Activated naive CD4-positive, alpha-beta T cell treated with anti-CD3 and anti-CD28 coated beads, Interleukin-2, amount 10 ng/mL, durations not matched to agents 7 days and 5 days (primary cell): Measurements from ENCODE around the gene TSTD1.
A peak's percentile ranks its signal among the peaks of the same experiment; 100 is the strongest.
"Not testable (repeated sequence)": the region's sequence is repeated elsewhere in the genome, so short reads cannot be mapped to it uniquely, and the experiment has no call there.

Source experiments
- CTCF ChIA-PET: fragments of 350-600 bp; sonication (Branson Sonifier 250); formaldehyde crosslinking; loops from one replicate; lab custom pipeline; 2021; ENCODE audit warnings: antibody characterized with exemption; lab: Charles Lee
- DNase-seq: peaks from one replicate; pipeline ENCODE4 v3.0.0-alpha.2; 2020
- H3K27ac Mint-ChIP-seq: one replicate; pipeline ENCODE4 v1.8.0; 2021; ENCODE audit warnings: mild to moderate bottlenecking, moderate library complexity, mixed read lengths
- H3K27me3 Mint-ChIP-seq: one replicate; pipeline ENCODE4 v1.8.0; 2021; ENCODE audit warnings: mild to moderate bottlenecking, mixed read lengths
- H3K36me3 Mint-ChIP-seq: one replicate; pipeline ENCODE4 v1.8.0; 2021; ENCODE audit warnings: mixed read lengths
- H3K4me1 Mint-ChIP-seq: one replicate; pipeline ENCODE4 v1.8.0; 2021; ENCODE audit warnings: mixed read lengths
- H3K4me3 Mint-ChIP-seq: one replicate; pipeline ENCODE4 v1.8.0; 2021; ENCODE audit warnings: mild to moderate bottlenecking, moderate library complexity, mixed read lengths
- H3K9me3 Mint-ChIP-seq: one replicate; pipeline ENCODE4 v1.8.0; 2021; ENCODE audit warnings: mixed read lengths

TSTD1 gene

DNA sequence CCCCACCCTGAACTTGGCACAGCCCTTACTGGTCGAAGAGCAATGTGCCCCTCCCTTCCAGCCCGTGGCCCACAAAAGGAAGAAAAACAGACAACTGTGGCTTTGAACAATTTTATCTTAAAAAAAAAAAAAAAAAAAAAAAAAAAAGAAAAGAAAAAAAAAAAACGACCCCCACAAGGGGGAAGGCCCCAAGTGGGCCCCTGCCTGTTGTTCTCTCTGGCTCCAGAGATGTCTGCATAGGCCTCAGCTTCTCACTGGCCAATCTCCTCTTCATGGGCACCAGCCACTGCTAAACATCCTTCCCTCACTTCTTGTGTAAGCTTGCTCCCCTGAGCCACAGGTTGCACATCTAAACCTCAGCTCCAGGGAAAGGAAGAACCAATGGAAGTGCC is 386 bp upstream of the TSTD1 start:
- no peak for DNase-seq
- H3K4me3 Mint-ChIP-seq: peak overlapping the region; percentile 92
- peaks cover 43% of the 10 kb centered on the region for H3K36me3 Mint-ChIP-seq
- no peaks in the 10 kb centered on the region for H3K27me3 Mint-ChIP-seq
- peak overlapping the region; percentile 95 for H3K27ac Mint-ChIP-seq
- CTCF ChIA-PET: interaction anchor here (1.5 to 6.1 kb wide), 4 partner anchors 29 to 57 kb away, joined by 3 to 65 read pairs (median 21); partner anchors contain the start of genes ARHGAP30 and KLHDC9
- H3K4me1 Mint-ChIP-seq: peaks cover 48% of the 10 kb centered on the region
- no peaks in the 10 kb centered on the region for H3K9me3 Mint-ChIP-seq

DNA sequence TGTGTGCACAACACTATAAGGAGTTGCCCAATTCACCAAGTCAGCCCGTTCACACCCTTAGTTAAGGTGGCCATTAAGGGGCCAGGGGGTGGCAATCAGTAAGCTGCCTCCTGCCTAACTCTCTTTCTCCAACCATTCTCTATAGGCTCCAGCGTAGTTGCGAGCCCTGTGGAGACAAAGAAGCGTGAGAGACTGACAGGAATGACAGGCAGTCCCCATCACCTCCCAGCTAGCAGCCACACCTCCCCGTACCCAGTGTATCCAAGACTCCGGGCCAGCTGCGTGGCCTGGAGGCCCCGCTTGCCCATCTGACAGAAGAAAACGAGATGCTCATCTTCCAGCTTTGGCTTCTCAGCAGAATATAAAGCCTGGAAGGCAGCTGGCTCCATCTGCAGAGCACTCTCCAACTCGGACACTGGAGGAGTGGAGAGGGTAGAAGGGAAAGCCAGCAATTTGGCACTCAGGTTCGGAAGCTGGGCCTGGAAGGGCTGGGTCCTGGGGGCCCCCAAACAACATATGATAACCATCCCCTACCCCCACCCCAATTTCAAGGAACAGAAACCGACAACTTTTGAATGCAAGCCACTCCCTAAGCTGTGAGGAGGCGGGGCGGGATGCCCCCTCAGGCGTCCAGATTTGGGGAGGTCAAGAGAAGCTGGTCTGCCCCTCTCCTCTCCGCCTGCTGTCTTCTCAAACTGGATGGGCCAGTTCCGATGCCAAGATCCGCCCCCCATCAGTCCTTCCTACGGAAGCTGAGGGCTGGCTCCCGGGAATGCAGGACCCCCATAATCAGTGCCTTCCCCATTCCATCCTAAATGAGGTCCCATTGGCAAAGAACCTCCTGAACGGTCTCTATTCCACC is 872 bp downstream of the TSTD1 start:
- Mint-ChIP-seq H3K27me3 (no peaks in the 10 kb centered on the region), H3K4me1 (peaks cover 45% of the 10 kb centered on the region)
- no peak for DNase-seq

DNA sequence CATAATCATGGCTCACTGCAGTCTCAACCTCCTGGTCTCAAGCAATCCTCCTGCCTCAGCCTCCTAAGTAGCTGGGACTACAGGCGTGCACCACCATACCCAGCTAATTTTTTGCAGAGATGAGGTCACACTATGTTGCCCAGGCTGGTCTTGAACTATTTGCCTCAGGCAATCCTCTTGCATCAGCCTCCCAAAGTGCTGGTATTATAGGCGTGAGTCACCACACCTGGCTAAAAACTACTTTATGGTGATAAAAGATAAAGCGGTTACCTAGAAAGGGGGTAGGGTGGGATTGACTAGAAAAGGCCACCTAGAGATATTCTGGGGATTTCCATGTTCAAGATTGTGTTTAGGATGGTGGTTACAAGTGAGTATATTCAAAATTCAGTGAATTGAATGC is 5.0 kb downstream of the TSTD1 start:
- Mint-ChIP-seq H3K36me3 (peaks cover 3% of the 10 kb centered on the region), H3K9me3 (no peaks in the 10 kb centered on the region), H3K4me1 (peaks cover 29% of the 10 kb centered on the region), H3K4me3 (no peak overlapping the region), H3K27me3 (no peaks in the 10 kb centered on the region), H3K27ac (no peak overlapping the region)
- CTCF ChIA-PET: interaction anchor here (0.9 to 2.2 kb wide), 3 partner anchors 8 to 107 kb away, joined by 4 to 7 read pairs (median 4); no protein-coding TSS in a partner anchor
- no peak for DNase-seq

More for the DNA sequence above, 872 bp downstream of the TSTD1 start:
- H3K27ac Mint-ChIP-seq: no peak overlapping the region
- CTCF ChIA-PET: interaction anchor here (1.5 to 6.1 kb wide), 4 partner anchors 16 to 59 kb away, joined by 3 to 65 read pairs (median 20); partner anchors contain the start of gene KLHDC9
- H3K4me3 Mint-ChIP-seq: peak overlapping the region; percentile 92
- H3K36me3 Mint-ChIP-seq: peaks cover 38% of the 10 kb centered on the region
- H3K9me3 Mint-ChIP-seq: no peaks in the 10 kb centered on the region

DNA sequence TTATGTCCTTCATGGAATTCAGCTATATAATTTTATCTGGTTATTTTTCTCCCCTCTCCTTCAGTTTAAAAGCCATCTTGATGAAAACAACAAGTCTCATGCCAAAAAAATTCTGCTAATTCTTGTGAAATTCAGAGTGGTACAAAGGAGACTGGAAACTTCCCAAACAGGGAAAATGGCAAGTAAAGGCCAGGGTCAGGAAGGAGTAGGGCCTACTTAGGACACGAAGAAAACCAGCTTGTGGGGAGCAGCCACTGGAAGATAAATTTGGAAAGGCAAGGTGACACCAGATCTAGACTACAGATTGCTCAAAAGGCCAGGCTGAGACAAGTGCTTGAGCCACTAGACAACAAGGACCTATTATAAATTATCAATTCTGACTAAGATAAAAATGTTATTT is 6.4 kb downstream of the TSTD1 start:
- DNase-seq: no peak
- H3K4me1 Mint-ChIP-seq: peaks cover 19% of the 10 kb centered on the region
- CTCF ChIA-PET: interaction anchor here (1.1 to 1.7 kb wide), 2 partner anchors 65 to 108 kb away, joined by 4 read pairs; no protein-coding TSS in a partner anchor
- no peaks in the 10 kb centered on the region for H3K9me3 Mint-ChIP-seq
- peaks cover 1% of the 10 kb centered on the region for H3K36me3 Mint-ChIP-seq
- H3K27me3 Mint-ChIP-seq: no peaks in the 10 kb centered on the region
- H3K4me3 Mint-ChIP-seq: no peak overlapping the region
- no peak overlapping the region for H3K27ac Mint-ChIP-seq

DNA sequence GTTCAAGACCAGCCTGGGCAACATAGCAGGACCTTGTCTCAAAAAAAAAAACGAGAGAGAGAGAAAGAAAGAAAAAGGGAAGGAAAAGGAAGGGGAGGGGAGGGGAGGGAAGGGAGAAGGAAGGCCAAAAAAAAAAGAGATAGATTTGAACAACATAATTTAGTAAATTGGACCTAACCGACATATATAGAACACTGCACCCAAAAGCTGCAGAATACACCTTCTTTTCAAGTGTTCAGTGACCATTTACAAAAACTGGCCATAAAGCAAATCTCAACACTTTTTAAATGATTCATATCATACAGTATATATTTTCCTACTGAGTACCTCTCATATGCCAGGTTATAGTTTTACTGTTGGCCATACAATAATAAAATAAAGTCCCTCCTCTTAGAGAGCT is 6.9 kb downstream of the TSTD1 start:
- H3K9me3 Mint-ChIP-seq: peaks cover 1% of the 10 kb centered on the region
- no peaks in the 10 kb centered on the region for H3K27me3 Mint-ChIP-seq
- peaks cover 1% of the 10 kb centered on the region for H3K36me3 Mint-ChIP-seq
- CTCF ChIA-PET: interaction anchor here (1.1 to 1.7 kb wide), 2 partner anchors 65 to 109 kb away, joined by 4 read pairs; no protein-coding TSS in a partner anchor
- no peak overlapping the region for H3K27ac Mint-ChIP-seq
- H3K4me3 Mint-ChIP-seq: no peak overlapping the region
- peaks cover 17% of the 10 kb centered on the region for H3K4me1 Mint-ChIP-seq
- no peak for DNase-seq

DNA sequence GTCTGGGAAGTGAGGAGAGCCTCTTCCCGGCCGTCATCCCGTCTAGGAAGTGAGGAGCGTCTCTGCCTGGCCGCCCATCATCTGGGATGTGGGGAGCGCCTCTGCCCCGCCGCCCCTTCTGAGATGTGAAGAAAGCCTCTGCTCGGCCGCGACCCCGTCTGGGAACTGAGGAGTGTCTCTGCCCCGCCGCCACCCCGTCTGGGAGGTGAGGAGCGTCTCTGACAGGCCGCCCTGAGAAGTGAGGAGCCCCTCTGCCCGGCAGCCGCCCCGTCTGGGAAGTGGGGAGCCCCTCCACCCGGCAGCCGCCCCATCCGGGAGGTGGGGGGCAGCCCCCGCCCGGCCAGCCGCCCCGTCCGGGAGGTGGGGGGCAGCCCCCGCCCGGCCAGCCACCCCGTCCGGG is 9.3 kb downstream of the TSTD1 start:
- H3K36me3 Mint-ChIP-seq, H3K27me3 Mint-ChIP-seq: not testable (repeated sequence)
- peaks cover 17% of the 10 kb centered on the region for H3K4me1 Mint-ChIP-seq

DNA sequence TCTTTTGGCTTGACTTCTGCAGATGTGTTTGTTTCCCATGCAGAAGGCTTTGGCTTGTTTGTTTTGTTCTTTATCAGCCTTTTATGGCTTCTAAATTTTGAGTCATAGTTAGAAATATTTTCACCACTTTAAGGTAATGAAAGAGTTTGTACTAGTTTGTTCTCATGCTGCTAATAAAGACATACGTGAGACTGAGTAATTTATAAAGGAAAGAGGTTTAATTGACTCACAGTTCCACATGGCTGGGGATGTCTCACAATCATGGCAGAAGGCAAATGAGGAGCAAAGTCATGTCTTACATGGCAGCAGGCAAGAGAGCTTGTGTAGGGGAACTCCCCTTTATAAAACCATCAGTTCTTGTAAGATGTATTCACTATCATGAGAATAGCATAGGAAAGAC is 11.8 kb downstream of the TSTD1 start:
- not testable (repeated sequence) for H3K4me3 Mint-ChIP-seq, H3K4me1 Mint-ChIP-seq, H3K27ac Mint-ChIP-seq, H3K27me3 Mint-ChIP-seq, DNase-seq, H3K36me3 Mint-ChIP-seq, H3K9me3 Mint-ChIP-seq
- CTCF ChIA-PET: interaction anchor here (0.6 to 0.9 kb wide), 2 partner anchors 28 to 73 kb away, joined by 3 read pairs; no protein-coding TSS in a partner anchor

More for the DNA sequence above, 9.3 kb downstream of the TSTD1 start:
- DNase-seq, CTCF ChIA-PET, H3K4me3 Mint-ChIP-seq, H3K9me3 Mint-ChIP-seq, H3K27ac Mint-ChIP-seq: not testable (repeated sequence)

DNA sequence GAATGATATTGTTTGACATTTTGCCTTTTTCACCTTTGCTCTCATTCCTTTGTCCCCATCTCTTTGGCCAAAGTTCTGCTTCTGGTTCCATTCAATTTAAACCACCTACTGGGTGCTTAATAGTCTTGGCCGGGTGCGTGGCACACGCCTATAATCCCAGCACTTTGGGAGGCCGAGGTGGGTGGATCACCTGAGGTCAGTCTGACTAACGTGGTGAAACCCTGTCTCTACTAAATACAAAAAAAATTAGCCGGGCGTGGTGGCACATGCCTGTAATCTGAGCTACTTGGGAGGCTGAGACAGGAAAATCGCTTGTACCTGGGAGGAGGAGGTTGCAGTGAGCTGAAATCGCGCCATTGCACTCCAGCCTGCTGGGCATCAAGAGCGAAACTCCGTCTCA is 16.3 kb downstream of the TSTD1 start:
- not testable (repeated sequence) for H3K36me3 Mint-ChIP-seq, H3K9me3 Mint-ChIP-seq, H3K27me3 Mint-ChIP-seq, H3K27ac Mint-ChIP-seq, DNase-seq
- H3K4me1 Mint-ChIP-seq: peaks cover 34% of the 10 kb centered on the region
- H3K4me3 Mint-ChIP-seq: peak overlapping the region; percentile 9
- CTCF ChIA-PET: interaction anchor here (1.2 to 2.7 kb wide), 2 partner anchors 9 to 18 kb away, joined by 3 to 8 read pairs; no protein-coding TSS in a partner anchor

DNA sequence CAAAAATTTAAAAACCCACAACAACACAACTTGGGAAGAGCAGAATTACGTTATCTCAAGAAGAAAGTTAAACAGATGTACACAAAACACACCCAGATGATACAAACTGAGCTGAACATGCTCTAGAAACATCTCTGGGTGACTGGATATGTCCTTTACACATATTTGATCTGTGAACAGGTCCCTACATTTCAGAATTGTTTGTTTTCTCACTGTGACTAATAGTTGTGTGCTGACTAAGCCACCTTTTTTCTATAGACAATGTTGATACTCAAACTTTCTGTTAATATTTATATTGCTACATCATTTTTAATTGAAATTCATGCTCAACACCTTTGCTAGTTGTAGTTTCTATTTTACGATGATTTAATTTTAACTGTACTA is 16.8 kb downstream of the TSTD1 start:
- H3K4me3 Mint-ChIP-seq: peak overlapping the region; percentile 78
- H3K27ac Mint-ChIP-seq: peak overlapping the region; percentile 20
- DNase-seq: no peak
- peaks cover 34% of the 10 kb centered on the region for H3K4me1 Mint-ChIP-seq
- H3K9me3 Mint-ChIP-seq: no peaks in the 10 kb centered on the region
- peaks cover 2% of the 10 kb centered on the region for H3K36me3 Mint-ChIP-seq
- H3K27me3 Mint-ChIP-seq: peaks cover 9% of the 10 kb centered on the region
- CTCF ChIA-PET: interaction anchor here (1.1 to 2.7 kb wide), 5 partner anchors 8 to 75 kb away, joined by 3 to 22 read pairs (median 6); no protein-coding TSS in a partner anchor

DNA sequence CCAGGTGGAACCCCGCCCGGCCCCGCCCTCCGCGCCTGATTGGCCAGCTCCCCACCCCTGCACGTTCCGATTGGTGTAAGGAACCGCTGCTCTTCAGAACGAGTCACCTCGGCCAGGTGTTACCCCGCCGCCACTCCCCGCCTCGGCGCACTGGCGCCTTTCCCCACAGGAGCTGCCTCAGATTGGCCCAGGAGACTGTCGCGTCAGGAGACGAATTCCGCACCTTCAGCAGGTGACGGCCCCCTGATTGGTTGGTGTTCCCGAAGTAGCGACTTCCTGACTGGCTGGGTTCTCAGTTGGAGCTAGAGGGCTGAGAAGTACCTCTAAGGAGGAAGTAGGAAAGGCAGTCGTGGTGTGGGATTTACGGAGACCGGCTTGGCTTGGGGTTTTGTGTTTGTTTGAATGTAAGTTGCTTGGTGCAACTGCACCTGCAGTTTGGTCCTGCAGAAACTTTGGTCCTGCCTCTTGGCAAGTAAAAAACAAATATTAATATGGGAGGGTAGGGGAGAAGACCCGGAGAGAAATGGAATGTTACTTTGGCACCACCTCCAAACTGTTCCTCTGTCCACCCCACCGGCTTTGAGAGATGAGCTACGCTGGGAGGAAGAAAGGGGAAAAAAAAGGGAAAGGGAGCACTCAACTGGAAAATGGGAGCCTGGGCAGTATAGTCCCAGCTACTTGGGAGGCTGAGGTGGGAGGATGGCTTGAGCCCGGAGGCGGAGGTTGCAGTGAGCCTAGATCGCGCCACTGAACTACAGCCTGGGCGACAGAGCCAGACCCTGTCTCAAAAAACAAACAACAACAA is 17.4 kb downstream of the TSTD1 start:
- Mint-ChIP-seq H3K4me3 (peak overlapping the region; percentile 78), H3K27ac (peak overlapping the region; percentile 76), H3K4me1 (peaks cover 34% of the 10 kb centered on the region), H3K27me3 (peaks cover 9% of the 10 kb centered on the region), H3K36me3 (peaks cover 2% of the 10 kb centered on the region), H3K9me3 (no peaks in the 10 kb centered on the region)
- CTCF ChIA-PET: interaction anchor here (0.9 to 2.7 kb wide), 8 partner anchors 8 to 253 kb away, joined by 3 to 22 read pairs (median 4); no protein-coding TSS in a partner anchor
- DNase-seq: peak; percentile 93

DNA sequence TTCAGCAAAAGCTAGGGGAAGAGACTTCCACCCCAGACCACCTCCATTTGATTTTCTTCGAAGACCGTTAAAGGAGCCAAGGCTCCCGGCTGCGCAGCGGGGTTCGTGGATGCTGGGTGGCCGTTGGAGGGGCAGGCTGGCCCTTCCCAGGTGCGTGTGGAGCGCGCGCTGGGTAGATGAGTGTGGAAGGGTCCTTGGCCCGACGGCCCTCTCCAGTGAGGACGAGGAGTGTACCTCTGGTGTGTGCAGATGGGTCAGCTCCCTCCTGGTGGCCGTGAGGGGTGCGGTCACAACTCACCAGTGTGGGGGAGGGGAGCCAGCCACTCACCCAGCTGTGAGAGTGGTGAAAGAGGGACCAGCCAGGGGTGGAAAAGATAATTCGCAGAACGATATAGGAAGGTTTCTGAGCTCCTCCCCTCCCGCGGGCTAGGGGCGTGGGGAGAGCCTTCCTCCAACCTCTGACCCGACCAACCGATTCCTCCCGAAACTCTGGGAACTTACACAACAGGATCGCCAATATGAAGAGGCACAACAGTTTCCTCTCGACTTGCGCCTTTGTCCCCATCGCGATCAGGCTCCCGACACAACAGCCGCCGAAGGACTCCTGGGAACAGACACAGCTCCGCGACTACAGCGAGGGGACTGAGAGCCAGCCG is 18.1 kb downstream of the TSTD1 start, which contains the start of gene F11R:
Gene F11R, minus strand, starts transcription at position 644 of the 656 bp plus-strand sequence. Its CDS starts 79 bp downstream, at position 565.
- peak within 1 kb of the TSS; percentile 76 for H3K27ac Mint-ChIP-seq
- no peaks in the 10 kb centered on the region for H3K9me3 Mint-ChIP-seq
- peaks cover 2% of the 10 kb centered on the region for H3K36me3 Mint-ChIP-seq
- H3K4me3 Mint-ChIP-seq: peak within 1 kb of the TSS; percentile 78
- peaks cover 34% of the 10 kb centered on the region for H3K4me1 Mint-ChIP-seq
- H3K27me3 Mint-ChIP-seq: peaks cover 9% of the 10 kb centered on the region
- peak; percentile 59 for DNase-seq
- CTCF ChIA-PET: interaction anchor here (0.9 to 2.7 kb wide), 7 partner anchors 20 to 252 kb away, joined by 3 to 22 read pairs (median 4); no protein-coding TSS in a partner anchor

DNA sequence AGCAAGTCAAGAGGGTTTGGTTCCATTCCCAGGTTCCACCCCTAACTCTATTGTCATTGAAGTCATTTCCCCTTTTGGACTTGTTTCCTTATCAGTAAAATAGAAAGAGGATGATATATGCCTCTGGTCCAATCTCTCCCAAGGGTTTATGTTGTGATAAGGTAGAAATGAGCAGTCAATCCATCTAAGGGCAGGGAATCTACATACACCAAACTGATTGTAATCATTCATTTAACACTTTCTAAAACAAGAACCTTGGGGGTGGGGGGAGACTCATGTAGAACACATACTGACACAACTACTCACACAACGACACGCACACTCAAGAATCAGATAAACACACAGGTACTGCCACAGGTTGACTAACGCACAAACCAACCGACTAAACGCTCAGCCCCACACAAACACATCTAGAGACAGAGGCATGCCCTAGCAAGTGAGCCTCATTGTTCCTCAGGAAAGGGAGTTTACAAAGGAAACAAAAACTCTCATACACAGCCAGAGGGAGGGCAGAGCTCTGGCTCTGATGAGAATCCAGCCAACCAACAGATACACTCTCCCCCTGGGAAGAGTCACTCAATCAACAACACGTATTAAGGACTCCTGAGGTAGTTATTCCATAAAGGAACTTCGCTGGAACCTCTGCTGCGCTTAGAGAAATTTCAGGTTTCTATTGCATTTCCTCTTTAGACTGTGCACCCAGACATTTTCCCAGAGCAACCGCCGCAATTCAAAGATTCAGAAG is 18.8 kb downstream of the TSTD1 start:
- peaks cover 34% of the 10 kb centered on the region for H3K4me1 Mint-ChIP-seq
- H3K36me3 Mint-ChIP-seq: peaks cover 2% of the 10 kb centered on the region
- peak overlapping the region; percentile 71 for H3K27ac Mint-ChIP-seq
- DNase-seq: no peak
- peaks cover 9% of the 10 kb centered on the region for H3K27me3 Mint-ChIP-seq
- H3K4me3 Mint-ChIP-seq: peak overlapping the region; percentile 78
- CTCF ChIA-PET: interaction anchor here (0.9 to 2.7 kb wide), 6 partner anchors 20 to 252 kb away, joined by 3 to 22 read pairs (median 5); no protein-coding TSS in a partner anchor
- H3K9me3 Mint-ChIP-seq: no peaks in the 10 kb centered on the region
